ENCODE results near the gene ZW10.

GRCh38 chr11:113730887-113731726 lies 42.4 kb downstream of the ZW10 start:
- TF ChIP-seq POLR2A (IDR thresholded peaks at IDR 0.05) (no peak), CTCF (IDR thresholded peaks at IDR 0.05) (peak in 1 of 6 experiments; percentile 29)
